HL-60 (cell line): Measurements from ENCODE around the gene SNX30.

Experiments used
- DNase-seq, 2 experiments: peaks; one replicate each; pipeline ENCODE4 v3.0.0-alpha.2; 2010 to 2020; ENCODE audit warnings: low read depth in 1 of 2, low spot score in 1 of 2
- H3K27ac ChIP-seq: fragments of 250-450 bp; sonication (Bioruptor Pico); replicated peaks from 2 replicates; pipeline ENCODE4 v1.5.1; 2020; ENCODE audit warnings: mild to moderate bottlenecking, moderate library complexity
- H3K27me3 ChIP-seq: fragments of 250-450 bp; sonication (Bioruptor Pico); 2 replicates; pipeline ENCODE4 v1.5.1; 2021; ENCODE audit warnings: mild to moderate bottlenecking, moderate library complexity; ENCODE audit not compliant: insufficient read depth, poor library complexity, severe bottlenecking
- H3K4me3 ChIP-seq: replicated peaks from 2 replicates; pipeline ENCODE4 v1.5.1; 2011; ENCODE audit warnings: mild to moderate bottlenecking, control low read depth, low read length; ENCODE audit not compliant: insufficient read depth
- CTCF ChIP-seq: IDR thresholded peaks from one replicate; pipeline ENCODE4 v1.5.1; 2011; ENCODE audit warnings: low read length, control low read depth, inconsistent platforms; ENCODE audit not compliant: insufficient read depth
- GABPA ChIP-seq: IDR thresholded peaks from 2 replicates; pipeline ENCODE4 v1.6.1; 2012; ENCODE audit warnings: low read depth
- POLR2AphosphoS5 ChIP-seq: IDR thresholded peaks from 2 replicates; pipeline ENCODE4 v1.6.1; 2012; ENCODE audit warnings: low read depth
- REST ChIP-seq: IDR thresholded peaks from 2 replicates; pipeline ENCODE4 v1.6.1; 2012; ENCODE audit warnings: low read depth; ENCODE audit not compliant: insufficient replicate concordance
- SPI1 ChIP-seq: IDR thresholded peaks from 2 replicates; pipeline ENCODE4 v1.6.1; 2012; ENCODE audit warnings: low read depth, mild to moderate bottlenecking, borderline replicate concordance

The SNX30 gene

GRCh38 chr9:112789473-112789872 lies 38.9 kb downstream of the SNX30 start:
- TF ChIP-seq GABPA (no peak), SPI1 (no peak), REST (no peak), POLR2AphosphoS5 (no peak), CTCF (no peak)
- no peaks in the 10 kb centered on the region for H3K27me3 ChIP-seq
- no peak overlapping the region for H3K27ac ChIP-seq
- no peak for DNase-seq
- H3K4me3 ChIP-seq, result no peak overlapping the region

GRCh38 chr9:112789891-112790774 lies 39.6 kb downstream of the SNX30 start:
- Histone ChIP-seq H3K27me3 (no peaks in the 10 kb centered on the region), H3K27ac (no peak overlapping the region), H3K4me3 (no peak overlapping the region)
- no peak for DNase-seq
- TF ChIP-seq GABPA, result no peak
- no peak for TF ChIP-seq POLR2AphosphoS5
- TF ChIP-seq SPI1, result no peak
- no peak for TF ChIP-seq CTCF
- no peak for TF ChIP-seq REST

GRCh38 chr9:112792670-112793069 lies 42.1 kb downstream of the SNX30 start:
- Histone ChIP-seq H3K27ac (no peak overlapping the region), H3K27me3 (no peaks in the 10 kb centered on the region), H3K4me3 (no peak overlapping the region)
- TF ChIP-seq REST (no peak), GABPA (no peak), POLR2AphosphoS5 (no peak), CTCF (no peak), SPI1 (no peak)
- no peak for DNase-seq
